Thyroid gland (tissue), 4 donors: ENCODE results near the gene RANBP9. TPM values are rescaled to one million over a fixed set of nuclear protein-coding genes. Genes with fewer than 3 reads are reported as not detected.
A peak's percentile ranks its signal among the peaks of the same experiment; 100 is the strongest.

Experiments
- DNase-seq, 2 donors: peaks; one replicate each; pipeline ENCODE4 v3.0.0-alpha.2; 2019
- H3K27ac ChIP-seq, 3 donors: fragments of 200-600 bp; sonication (generic); 1 replicate in 2 of 3; 2 replicates in 1 of 3; pipeline ENCODE4 v1.5.1; 2016 to 2019; ENCODE audit warnings: mild to moderate bottlenecking in 1 of 3, moderate library complexity in 1 of 3
- H3K27me3 ChIP-seq: fragments of 200-600 bp; sonication (generic); one replicate; pipeline ENCODE4 v1.5.1; 2019
- H3K36me3 ChIP-seq, 2 donors: fragments of 200-600 bp; sonication (generic); one replicate each; pipeline ENCODE4 v1.5.1; 2016 to 2019
- H3K4me1 ChIP-seq, 2 donors: fragments of 200-600 bp; sonication (generic); one replicate each; pipeline ENCODE4 v1.5.1; 2017 to 2019
- H3K4me3 ChIP-seq, 3 donors: fragments of 200-600 bp; sonication (generic); replicated peaks in 1 of 3; 1 replicate in 2 of 3; 2 replicates in 1 of 3; pipeline ENCODE4 v1.5.1; 2016; ENCODE audit warnings: mild to moderate bottlenecking in 1 of 3
- H3K9me3 ChIP-seq: fragments of 200-600 bp; sonication (generic); one replicate; pipeline ENCODE4 v1.5.1; 2017
- POLR2A ChIP-seq, 2 donors: fragments of 450-650 bp; IDR thresholded peaks; one replicate each; pipeline ENCODE4 v1.6.1; 2017; ENCODE audit warnings: antibody characterized with exemption in 2 of 2, mild to moderate bottlenecking in 2 of 2, moderate library complexity in 1 of 2
- WGBS, 2 donors: methylation state at CpG; one replicate each; pipeline ENCODE4 v1.1.5; 2017; 5-methylcytosine and 5-hydroxymethylcytosine counted together
- intact Hi-C: fragments of 100-400 bp; cut with DNase I; formaldehyde crosslinking; loops from one replicate; pipeline ENCODE4 v1.15.1; 2023
- total RNA-seq, 4 donors: library from RNA; depleted of rRNA; stranded (reverse); fragments of >200 nt; gene quantifications; one replicate each; pipeline ENCODE4 v1.2.3, GENCODE V29; 2016
- TF ChIP-seq, protein P1 (sequence below), 6 experiments: fragments of 200-600 bp in 3 of 6; fragments of 450-650 bp in 3 of 6; sonication (generic) in 3 of 6; IDR thresholded peaks; one replicate each; pipeline ENCODE4 v1.5.1; 2016 to 2019; ENCODE audit warnings: antibody characterized with exemption in 6 of 6, mild to moderate bottlenecking in 2 of 6, inconsistent platforms in 1 of 6, moderate library complexity in 1 of 6

The RANBP9 gene
- total RNA-seq, 4 donors from 2014 or later, result 26.8 to 42.6 (median 32.4) TPM

DNA sequence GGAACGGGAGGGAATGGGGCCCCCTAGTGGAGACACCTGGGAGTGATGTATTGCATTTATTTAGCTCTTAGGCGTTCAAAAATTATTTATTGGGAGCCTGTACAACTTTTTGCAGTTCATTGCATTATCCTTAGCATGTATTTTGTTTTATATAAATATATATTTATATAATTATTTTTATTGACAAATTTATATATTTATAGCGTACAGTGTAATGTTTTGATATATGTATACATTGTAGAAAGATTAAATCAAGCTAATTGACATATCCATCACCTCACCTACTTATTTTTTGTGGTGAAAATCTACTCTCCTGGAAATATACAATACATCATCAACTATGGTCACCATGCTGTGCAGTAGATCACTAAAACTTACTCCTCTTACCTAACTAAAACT is 136.3 kb downstream of the RANBP9 start:
- TF ChIP-seq POLR2A (IDR thresholded peaks at IDR 0.05), result no peak
- TF ChIP-seq, protein P1, sequence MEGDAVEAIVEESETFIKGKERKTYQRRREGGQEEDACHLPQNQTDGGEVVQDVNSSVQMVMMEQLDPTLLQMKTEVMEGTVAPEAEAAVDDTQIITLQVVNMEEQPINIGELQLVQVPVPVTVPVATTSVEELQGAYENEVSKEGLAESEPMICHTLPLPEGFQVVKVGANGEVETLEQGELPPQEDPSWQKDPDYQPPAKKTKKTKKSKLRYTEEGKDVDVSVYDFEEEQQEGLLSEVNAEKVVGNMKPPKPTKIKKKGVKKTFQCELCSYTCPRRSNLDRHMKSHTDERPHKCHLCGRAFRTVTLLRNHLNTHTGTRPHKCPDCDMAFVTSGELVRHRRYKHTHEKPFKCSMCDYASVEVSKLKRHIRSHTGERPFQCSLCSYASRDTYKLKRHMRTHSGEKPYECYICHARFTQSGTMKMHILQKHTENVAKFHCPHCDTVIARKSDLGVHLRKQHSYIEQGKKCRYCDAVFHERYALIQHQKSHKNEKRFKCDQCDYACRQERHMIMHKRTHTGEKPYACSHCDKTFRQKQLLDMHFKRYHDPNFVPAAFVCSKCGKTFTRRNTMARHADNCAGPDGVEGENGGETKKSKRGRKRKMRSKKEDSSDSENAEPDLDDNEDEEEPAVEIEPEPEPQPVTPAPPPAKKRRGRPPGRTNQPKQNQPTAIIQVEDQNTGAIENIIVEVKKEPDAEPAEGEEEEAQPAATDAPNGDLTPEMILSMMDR (IDR thresholded peaks at IDR 0.05), result peak in 4 of 6 experiments; percentile 43 to 76 (median 62)
- Histone ChIP-seq H3K36me3 (no peaks in the 10 kb centered on the region), H3K9me3 (no peaks in the 10 kb centered on the region), H3K27ac (peak overlapping the region; percentile 97 to 98 (median 97)), H3K4me1 (peaks cover 6 to 11% of the 10 kb centered on the region in 2 donors), H3K27me3 (no peaks in the 10 kb centered on the region), H3K4me3 (peak overlapping the region in 1 of 3 donors; percentile 85)
- WGBS, 2 donors, result 26 to 29% methylated on average over 3 of the region's 3 CpGs
- intact Hi-C loops, result no loop called here
- DNase-seq, result no peak

DNA sequence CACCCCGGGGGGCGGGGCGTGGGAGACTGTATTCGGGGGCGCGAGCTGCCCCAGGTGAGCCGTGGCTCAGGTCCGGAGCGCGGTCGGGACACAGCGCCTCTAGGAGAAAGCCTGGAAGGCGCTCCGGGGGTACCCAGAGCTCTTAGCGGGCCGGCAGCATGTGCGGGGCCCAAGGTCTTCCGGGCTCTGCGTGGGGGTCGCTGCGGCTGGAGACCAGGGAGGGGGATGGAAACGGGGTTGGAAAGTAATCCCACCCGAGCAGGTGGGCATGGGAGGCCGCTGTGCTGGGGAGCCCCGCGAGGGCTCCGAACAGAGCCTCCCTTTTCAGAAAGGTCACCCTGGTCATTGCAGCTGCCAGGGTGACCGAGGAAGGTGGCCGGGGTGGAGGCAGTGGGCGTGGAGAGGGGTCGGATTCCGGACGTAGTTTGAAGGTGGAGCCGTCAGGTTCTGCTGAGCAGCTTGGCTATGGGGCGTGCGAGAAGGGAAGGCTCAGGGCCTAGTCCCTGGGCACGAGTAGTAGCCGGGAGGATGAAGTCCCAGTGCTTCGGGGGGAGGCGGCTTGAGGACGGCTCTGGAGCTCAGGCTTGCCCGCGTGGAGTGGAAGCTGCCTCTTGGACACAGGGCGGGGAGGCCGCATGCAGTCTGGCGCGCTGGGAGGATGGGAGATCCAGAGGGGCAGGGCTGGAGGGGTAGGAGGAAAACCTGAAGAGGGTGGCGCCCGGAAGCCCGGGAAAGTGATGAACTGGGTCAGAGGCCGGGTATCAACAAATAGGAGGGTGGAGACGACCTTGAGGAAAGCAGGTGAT is 136.9 kb downstream of the RANBP9 start, which contains the start of gene SIRT5:
TSS of gene SIRT5 (plus strand) at position 31 of the 806 bp plus-strand sequence. CDS start 9,510 bp downstream, outside the sequence.
- H3K27ac ChIP-seq, result peak within 1 kb of the TSS; percentile 97 to 98 (median 97)
- intact Hi-C loops, result loop anchor here (5.0 kb wide), 1 partner anchor 33 kb away; no protein-coding TSS in a partner anchor
- peak within 1 kb of the TSS; percentile 60 to 85 (median 71) for H3K4me3 ChIP-seq
- peak; percentile 68 to 85 for TF ChIP-seq POLR2A (IDR thresholded peaks at IDR 0.05)
- TF ChIP-seq, protein P1 (IDR thresholded peaks at IDR 0.05), result peak in 2 of 6 experiments; percentile 54 to 71
- H3K4me1 ChIP-seq, result peaks cover 6 to 11% of the 10 kb centered on the region in 2 donors
- WGBS, 2 donors, result 0% methylated on average over 34 to 38 of the region's 52 CpGs
- no peaks in the 10 kb centered on the region for H3K36me3 ChIP-seq
- no peaks in the 10 kb centered on the region for H3K9me3 ChIP-seq
- H3K27me3 ChIP-seq, result no peaks in the 10 kb centered on the region
- peak; percentile 84 to 85 for DNase-seq

DNA sequence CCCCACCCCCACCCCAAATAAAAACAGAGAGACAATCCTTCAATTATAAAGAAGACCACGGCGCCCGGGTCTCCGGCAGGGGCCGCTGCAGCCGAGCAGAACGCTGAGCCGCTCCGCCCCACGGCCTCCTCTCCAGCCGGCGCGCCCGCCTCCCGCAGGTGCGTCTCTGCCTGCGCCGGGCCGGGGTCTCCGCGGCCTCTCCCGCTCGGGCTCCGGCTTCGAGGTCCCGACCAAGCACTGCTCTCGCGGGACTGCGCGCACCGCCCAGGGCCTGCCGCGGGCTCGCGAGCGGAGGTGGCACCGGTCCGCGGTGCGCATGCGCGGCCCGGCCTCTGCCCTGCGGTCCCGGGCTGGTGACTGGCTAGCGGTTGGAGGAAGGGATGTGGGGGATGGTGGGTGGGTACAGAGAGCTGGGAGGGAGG is 137.5 kb downstream of the RANBP9 start:
- peak; percentile 95 to 96 for DNase-seq
- Histone ChIP-seq H3K27ac (peak overlapping the region; percentile 97 to 98 (median 97)), H3K4me3 (peak overlapping the region in 2 of 3 donors; percentile 71 to 85), H3K27me3 (no peaks in the 10 kb centered on the region), H3K36me3 (no peaks in the 10 kb centered on the region), H3K9me3 (no peaks in the 10 kb centered on the region), H3K4me1 (peaks cover 6 to 11% of the 10 kb centered on the region in 2 donors)
- intact Hi-C loops, result loop anchor here (5.0 kb wide), 1 partner anchor 33 kb away; no protein-coding TSS in a partner anchor
- 0 to 1% methylated on average over 1 to 35 of the region's 46 CpGs for WGBS, 2 donors
- TF ChIP-seq, protein P1 (IDR thresholded peaks at IDR 0.05), result peak in 4 of 6 experiments; percentile 38 to 64 (median 52)
- peak; percentile 24 to 83 for TF ChIP-seq POLR2A (IDR thresholded peaks at IDR 0.05)

DNA sequence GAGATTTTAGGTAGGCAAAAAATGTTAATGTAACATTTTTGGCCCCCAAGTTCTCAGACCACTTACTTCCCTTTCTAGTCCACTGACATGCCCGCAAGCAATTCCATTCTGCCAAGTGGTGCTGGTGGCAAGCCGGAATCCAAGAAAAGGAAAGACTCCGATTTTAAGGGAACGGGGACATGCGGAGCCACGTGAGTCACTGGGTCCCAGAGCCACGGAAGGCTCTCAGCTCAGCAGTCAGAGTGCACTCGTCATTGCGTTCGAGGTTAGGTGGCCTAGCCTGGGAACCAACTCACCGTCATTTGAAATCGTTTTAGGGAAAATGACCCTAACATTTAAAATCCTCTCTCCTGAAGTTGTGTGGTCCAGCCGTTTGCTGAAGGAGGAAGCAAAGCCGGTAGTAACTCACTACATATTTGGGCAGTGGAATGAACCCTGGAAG is 137.9 kb downstream of the RANBP9 start:
- intact Hi-C loops, result loop anchor here (5.0 kb wide), 1 partner anchor 34 kb away; no protein-coding TSS in a partner anchor
- Histone ChIP-seq H3K9me3 (no peaks in the 10 kb centered on the region), H3K27ac (peak overlapping the region; percentile 97 to 98 (median 97)), H3K36me3 (no peaks in the 10 kb centered on the region), H3K4me1 (peaks cover 6 to 11% of the 10 kb centered on the region in 2 donors), H3K4me3 (peak overlapping the region in 2 of 3 donors; percentile 13 to 85), H3K27me3 (no peaks in the 10 kb centered on the region)
- WGBS, 2 donors, result 4% methylated on average over 14 of the region's 14 CpGs
- TF ChIP-seq POLR2A (IDR thresholded peaks at IDR 0.05), result no peak
- TF ChIP-seq, protein P1 (IDR thresholded peaks at IDR 0.05), result no peak
- peak; percentile 47 to 53 for DNase-seq
